ENCODE data around the gene OR7A10.

Gene OR7A10

GRCh38 chr19:14814982-14815652, 33.6 kb downstream of the OR7A10 start:
- TF ChIP-seq CTCF (IDR thresholded peaks at IDR 0.05; ENCODE audit: insufficient read depth, low read length) (no peak), REST (IDR thresholded peaks at IDR 0.05; ENCODE audit: insufficient replicate concordance, low read depth) (no peak), POLR2AphosphoS5 (IDR thresholded peaks at IDR 0.05; ENCODE audit: low read depth) (no peak), GABPA (IDR thresholded peaks at IDR 0.05; ENCODE audit: low read depth) (no peak), SPI1 (IDR thresholded peaks at IDR 0.05; ENCODE audit: borderline replicate concordance, low read depth) (no peak)
- no peak for DNase-seq (ENCODE audit: low read depth in 1 of 2, low spot score in 1 of 2)
- Histone ChIP-seq H3K27me3 (ENCODE audit: insufficient read depth, poor library complexity, severe bottlenecking) (no peaks in the 10 kb centered on the region), H3K4me3 (replicated peaks; ENCODE audit: insufficient read depth, low read length) (no peak overlapping the region), H3K27ac (replicated peaks) (no peak overlapping the region)

- Histone ChIP-seq H3K27me3 (ENCODE audit: insufficient read depth, poor library complexity, severe bottlenecking) (peaks cover 3% of the 10 kb centered on the region), H3K4me3 (replicated peaks; ENCODE audit: insufficient read depth, low read length) (no peak overlapping the region), H3K27ac (replicated peaks) (no peak overlapping the region)
- no peak for DNase-seq (ENCODE audit: low read depth in 1 of 2, low spot score in 1 of 2)
- TF ChIP-seq POLR2AphosphoS5 (IDR thresholded peaks at IDR 0.05; ENCODE audit: low read depth) = no peak
- no peak for TF ChIP-seq CTCF (IDR thresholded peaks at IDR 0.05; ENCODE audit: insufficient read depth, low read length)
These were observed 39.3 kb downstream of the OR7A10 start for GRCh38 chr19:14809272-14810057.

GRCh38 chr19:14804765-14805164, 44.0 kb downstream of the OR7A10 start:
- DNase-seq (ENCODE audit: low read depth in 1 of 2, low spot score in 1 of 2) = no peak
- Histone ChIP-seq H3K27me3 (ENCODE audit: insufficient read depth, poor library complexity, severe bottlenecking) (peaks cover 3% of the 10 kb centered on the region), H3K4me3 (replicated peaks; ENCODE audit: insufficient read depth, low read length) (no peak overlapping the region), H3K27ac (replicated peaks) (no peak overlapping the region)
- TF ChIP-seq POLR2AphosphoS5 (IDR thresholded peaks at IDR 0.05; ENCODE audit: low read depth) (no peak), CTCF (IDR thresholded peaks at IDR 0.05; ENCODE audit: insufficient read depth, low read length) (no peak), SPI1 (IDR thresholded peaks at IDR 0.05; ENCODE audit: borderline replicate concordance, low read depth) (no peak), REST (IDR thresholded peaks at IDR 0.05; ENCODE audit: insufficient replicate concordance, low read depth) (no peak), GABPA (IDR thresholded peaks at IDR 0.05; ENCODE audit: low read depth) (no peak)

All from HL-60 (cell line).